ENCODE data around the gene ZNF20.
"Not testable (repeated sequence)": the region's sequence is repeated elsewhere in the genome, so short reads cannot be mapped to it uniquely, and the experiment has no call there.

The ZNF20 gene

GRCh38 chr19:12113121-12113520 is 27.0 kb downstream of the ZNF20 start:
- no peak for DNase-seq

GRCh38 chr19:12112701-12113100 is 27.4 kb downstream of the ZNF20 start:
- no peak for DNase-seq

GRCh38 chr19:12111943-12112637 is 28.1 kb downstream of the ZNF20 start:
- no peak for DNase-seq

GRCh38 chr19:12111176-12111575 is 29.0 kb downstream of the ZNF20 start:
- no peak for DNase-seq

GRCh38 chr19:12103909-12104308 is 36.2 kb downstream of the ZNF20 start:
- DNase-seq, result not testable (repeated sequence)

GRCh38 chr19:12098040-12098439 is 42.1 kb downstream of the ZNF20 start:
- DNase-seq, result no peak

- no peak for DNase-seq
Measured at GRCh38 chr19:12095111-12095790, 44.9 kb downstream of the ZNF20 start.

- no peak for DNase-seq
Measured at GRCh38 chr19:12093777-12094176, 46.4 kb downstream of the ZNF20 start.

- DNase-seq, result no peak
Measured at GRCh38 chr19:12092956-12093355, 47.2 kb downstream of the ZNF20 start.

GRCh38 chr19:12092065-12092867 is 47.9 kb downstream of the ZNF20 start:
- DNase-seq, result peak in 56 of 58 donors; percentile 2 to 78 (median 56)

GRCh38 chr19:12090807-12091206 is 49.3 kb downstream of the ZNF20 start:
- peak in 47 of 58 donors; percentile 1 to 62 (median 17) for DNase-seq

GRCh38 chr19:12085074-12085818 is 54.9 kb downstream of the ZNF20 start:
- no peak for DNase-seq

- not testable (repeated sequence) for DNase-seq
Measured at GRCh38 chr19:12083336-12083735, 56.8 kb downstream of the ZNF20 start.

All from anterior cingulate cortex (tissue), 58 donors.